GM12892 (cell line): Measurements from ENCODE around the gene PCSK1.
"Not testable (repeated sequence)": the region's sequence is repeated elsewhere in the genome, so short reads cannot be mapped to it uniquely, and the experiment has no call there.

Experiments
- DNase-seq: peaks from one replicate; pipeline ENCODE4 v3.0.0; 2011; ENCODE audit not compliant: insufficient read length
- FAIRE-seq: peaks from 2 replicates; lab custom pipeline; 2011; peaks lifted over from hg19 to GRCh38; lab: Jason Lieb, UNC
- POLR2A ChIP-seq: IDR thresholded peaks from 2 replicates; pipeline ENCODE4 v1.6.1; 2011; ENCODE audit warnings: low read depth, low read length, control low read depth
- POLR2AphosphoS5 ChIP-seq: IDR thresholded peaks from 2 replicates; pipeline ENCODE4 v1.6.1; 2011; ENCODE audit warnings: low read depth, low read length, control low read depth
- TAF1 ChIP-seq: IDR thresholded peaks from 2 replicates; pipeline ENCODE4 v1.6.1; 2011; ENCODE audit warnings: low read depth, mild to moderate bottlenecking, control low read depth, low read length, borderline replicate concordance

PCSK1 gene

DNA sequence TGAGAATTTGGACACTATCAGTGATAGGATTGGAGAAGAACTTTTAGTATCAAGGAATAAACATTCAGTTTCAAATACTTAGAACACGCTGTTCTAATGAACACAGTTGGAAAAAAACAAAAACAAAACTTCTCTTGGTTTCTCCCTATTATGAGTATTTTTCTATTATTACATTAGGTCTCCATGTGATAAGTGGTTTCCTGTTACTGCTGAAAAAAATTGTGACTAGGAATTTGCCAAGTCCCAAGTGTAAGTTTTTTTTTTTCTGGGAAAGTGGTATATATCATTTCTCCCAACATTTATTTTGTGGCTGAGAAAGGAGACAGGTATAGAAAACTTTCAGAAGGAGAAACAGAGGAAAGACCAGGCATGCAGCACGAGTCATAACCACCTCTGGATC is 41.1 kb downstream of the PCSK1 start:
- no peak for TF ChIP-seq POLR2AphosphoS5
- TF ChIP-seq TAF1: no peak
- TF ChIP-seq POLR2A: no peak
- FAIRE-seq (no peak), DNase-seq (no peak)

DNA sequence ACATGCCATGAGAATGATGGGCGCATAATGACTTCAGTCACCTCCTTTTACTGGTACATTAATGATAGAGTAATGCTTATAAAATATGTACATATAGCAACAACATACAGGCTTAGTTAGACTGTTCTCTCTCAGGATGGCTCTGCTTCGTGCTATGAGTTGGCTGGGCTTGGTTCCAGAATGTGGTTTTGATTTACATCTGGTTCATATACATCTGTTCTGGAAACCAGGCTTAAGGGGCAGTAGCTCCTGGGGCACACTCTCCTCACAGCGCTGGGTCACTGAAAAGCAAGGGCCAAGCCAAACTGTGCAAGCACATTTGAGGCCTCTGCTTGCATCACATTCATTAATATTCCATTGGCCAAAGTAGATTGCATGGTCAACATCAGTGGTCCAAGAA is 44.9 kb downstream of the PCSK1 start:
- FAIRE-seq (no peak), DNase-seq (no peak)
- TF ChIP-seq POLR2A (no peak), POLR2AphosphoS5 (no peak), TAF1 (no peak)

DNA sequence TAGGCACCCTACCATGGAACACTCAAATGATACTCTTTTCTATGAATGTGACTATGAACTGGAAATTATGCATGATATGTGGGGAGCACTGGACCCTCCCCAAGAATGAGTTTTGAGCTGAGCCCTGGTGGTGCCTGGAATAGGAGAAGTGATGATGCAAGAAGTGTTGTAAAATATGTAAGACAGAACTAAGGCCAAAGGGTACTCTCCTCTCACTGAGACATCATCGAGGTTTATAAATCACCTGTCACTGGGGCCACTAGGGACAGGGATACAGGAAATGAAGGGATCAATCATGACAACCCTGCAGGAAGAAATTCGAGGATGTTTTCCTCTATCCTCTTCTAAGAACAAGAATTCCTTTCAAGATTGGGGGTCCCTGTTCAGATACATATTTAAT is 45.4 kb downstream of the PCSK1 start:
- TF ChIP-seq TAF1 (no peak), POLR2AphosphoS5 (no peak), POLR2A (no peak)
- DNase-seq (no peak), FAIRE-seq (no peak)

DNA sequence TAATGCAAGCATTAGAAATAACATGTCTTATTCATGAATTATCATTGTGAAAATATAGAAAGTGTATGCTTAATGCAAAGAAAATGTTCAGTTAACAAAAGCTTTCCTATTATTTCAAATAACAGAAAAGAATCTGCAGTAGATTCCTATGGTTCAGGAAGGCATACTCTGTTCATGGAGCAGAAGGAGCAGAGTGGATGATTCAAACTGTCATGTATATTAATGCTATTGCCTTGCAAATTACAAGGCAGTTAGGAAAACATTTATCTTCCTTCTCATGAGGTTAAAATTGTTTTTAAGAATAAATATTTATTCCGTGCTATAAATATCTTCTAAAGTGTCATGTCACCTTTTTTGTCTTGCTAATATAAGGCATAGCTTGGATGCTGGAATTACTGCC is 47.5 kb downstream of the PCSK1 start:
- no peak for DNase-seq
- FAIRE-seq: no peak
- TF ChIP-seq TAF1 (no peak), POLR2A (no peak), POLR2AphosphoS5 (no peak)

DNA sequence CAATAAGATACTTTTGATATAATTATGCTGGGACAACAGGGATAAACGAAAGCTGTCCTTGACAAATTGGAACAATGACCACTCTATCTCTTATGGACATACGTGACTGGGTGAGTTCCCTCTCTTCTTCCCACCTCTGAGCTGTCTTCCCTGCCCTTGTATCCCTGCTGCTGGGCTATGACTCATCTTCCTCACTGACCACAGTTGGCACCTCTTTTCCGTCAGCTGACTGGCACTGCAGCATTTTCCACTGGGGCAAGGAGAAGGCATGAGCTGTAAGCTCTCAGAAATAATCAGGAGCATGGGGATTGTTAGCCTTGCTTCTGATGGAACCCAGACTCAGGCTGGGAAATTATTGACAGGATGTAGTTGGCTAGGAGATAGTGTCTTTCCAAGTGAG is 48.7 kb downstream of the PCSK1 start:
- DNase-seq: no peak
- no peak for TF ChIP-seq TAF1
- TF ChIP-seq POLR2A: no peak
- no peak for TF ChIP-seq POLR2AphosphoS5
- no peak for FAIRE-seq

DNA sequence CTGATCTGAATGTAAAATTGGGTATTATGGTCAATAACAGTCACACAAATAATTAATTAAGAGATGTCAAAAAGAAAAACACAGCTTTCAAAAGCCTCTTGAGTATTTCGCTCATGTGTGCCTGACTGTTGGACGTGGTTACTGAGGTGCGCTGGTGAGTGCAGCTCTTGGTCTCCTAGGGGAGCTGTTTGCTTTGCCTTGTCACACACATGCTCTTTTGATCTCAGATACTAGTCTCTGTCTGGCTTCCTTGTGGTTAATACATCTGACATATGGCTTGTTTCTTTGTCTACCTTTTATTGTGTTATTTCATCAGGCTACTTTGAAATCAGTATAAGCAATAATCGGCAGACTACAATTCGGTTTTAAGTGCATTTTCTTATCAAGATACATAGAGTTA is 51.5 kb downstream of the PCSK1 start:
- FAIRE-seq (peak; percentile 53), DNase-seq (no peak)
- no peak for TF ChIP-seq TAF1
- TF ChIP-seq POLR2AphosphoS5: no peak
- no peak for TF ChIP-seq POLR2A

DNA sequence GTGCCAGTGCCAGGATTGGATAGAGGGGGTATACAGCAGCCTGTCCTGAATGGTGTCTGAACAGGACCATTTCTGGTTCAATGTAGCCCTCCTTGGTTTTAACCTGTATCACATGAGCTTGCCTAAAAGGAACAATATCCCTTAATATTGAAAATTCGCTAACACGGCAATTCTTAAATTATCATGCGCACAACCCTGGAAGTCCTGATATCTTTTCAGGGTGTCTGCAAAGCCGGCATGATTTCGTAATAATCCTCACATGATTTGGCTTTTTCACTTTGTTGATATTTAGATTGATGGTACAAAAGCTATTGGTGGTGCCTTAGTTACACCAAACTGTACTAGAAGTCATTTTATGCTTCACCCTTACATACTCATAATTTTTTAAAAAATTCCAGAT is 53.2 kb downstream of the PCSK1 start:
- FAIRE-seq (no peak), DNase-seq (no peak)
- no peak for TF ChIP-seq POLR2A
- no peak for TF ChIP-seq TAF1
- no peak for TF ChIP-seq POLR2AphosphoS5

DNA sequence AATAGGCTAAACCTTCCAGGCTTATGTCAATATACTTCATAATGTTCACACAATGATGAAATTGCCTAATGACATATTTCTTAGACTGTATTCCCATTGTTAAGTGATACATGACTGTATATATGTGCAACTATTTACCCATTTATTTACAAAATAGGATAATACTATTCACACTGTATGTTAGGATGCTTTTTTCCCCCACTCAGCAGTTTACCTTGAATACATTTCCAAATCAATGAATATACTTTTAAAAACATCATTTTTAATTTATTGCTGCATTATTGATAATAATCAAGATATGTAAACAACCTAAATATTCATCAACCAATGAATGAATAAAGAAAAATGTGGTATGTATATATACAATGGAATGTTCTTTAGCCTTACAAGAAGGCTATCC is 55.5 kb downstream of the PCSK1 start:
- FAIRE-seq (no peak), DNase-seq (no peak)
- TF ChIP-seq POLR2AphosphoS5 (no peak), TAF1 (no peak), POLR2A (no peak)

DNA sequence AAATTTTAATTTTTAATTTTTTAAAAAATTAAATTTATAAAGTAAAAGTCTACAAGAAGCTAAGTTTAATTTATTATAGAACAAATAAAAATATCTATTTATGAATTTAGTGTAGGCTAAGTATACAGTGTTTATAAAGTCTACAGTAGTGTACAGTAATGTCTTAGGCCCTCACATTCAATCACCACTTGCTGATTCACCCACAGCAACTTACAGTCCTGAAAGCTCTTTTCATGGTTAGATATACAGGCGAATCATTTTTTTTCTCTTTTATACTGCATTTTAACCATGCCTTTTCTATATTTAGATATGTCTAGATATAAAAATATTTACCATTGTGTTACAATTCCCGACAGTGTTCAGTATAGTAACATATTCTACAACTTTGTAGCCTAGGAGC is 55.9 kb downstream of the PCSK1 start:
- DNase-seq (no peak), FAIRE-seq (no peak)
- TF ChIP-seq TAF1 (no peak), POLR2A (no peak), POLR2AphosphoS5 (no peak)

DNA sequence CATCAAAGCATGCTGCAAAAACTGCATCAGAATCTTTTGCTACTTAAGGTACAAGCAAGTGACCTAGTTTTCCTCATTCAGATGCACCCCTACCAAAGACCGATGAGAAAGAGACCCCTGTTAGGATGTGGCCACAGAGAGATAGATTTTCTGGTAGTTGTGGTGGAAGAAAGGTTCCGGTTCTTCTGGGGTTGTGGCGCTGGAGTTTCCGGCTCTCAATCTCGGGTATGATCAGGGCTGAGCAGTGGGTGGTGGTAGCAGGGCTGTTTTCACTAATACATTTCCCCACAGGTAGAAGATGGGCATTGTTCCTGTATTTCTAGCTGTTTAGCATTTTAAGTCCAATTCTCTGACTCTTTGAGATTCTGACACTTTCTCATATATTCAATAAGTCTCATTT is 58.4 kb downstream of the PCSK1 start:
- FAIRE-seq (no peak), DNase-seq (no peak)
- TF ChIP-seq POLR2AphosphoS5 (no peak), POLR2A (no peak), TAF1 (no peak)

DNA sequence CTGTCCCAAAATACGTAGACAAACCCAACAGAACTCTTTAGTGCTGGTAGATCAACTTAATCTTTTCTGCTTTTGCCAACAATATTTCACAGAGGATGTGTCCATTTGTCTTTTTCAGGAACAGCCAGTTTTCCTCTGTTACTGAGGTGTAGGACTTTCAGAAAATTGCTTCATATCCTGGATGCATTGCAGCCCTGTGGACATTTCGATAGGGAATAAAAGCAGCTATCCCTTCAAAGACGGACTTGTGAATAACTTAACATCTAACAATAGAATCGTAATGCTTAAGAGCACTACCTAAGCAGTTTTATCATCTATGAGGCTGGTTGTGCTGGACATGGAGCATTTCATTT is 59.7 kb downstream of the PCSK1 start:
- DNase-seq: no peak
- TF ChIP-seq POLR2AphosphoS5: no peak
- no peak for TF ChIP-seq POLR2A
- FAIRE-seq: no peak

DNA sequence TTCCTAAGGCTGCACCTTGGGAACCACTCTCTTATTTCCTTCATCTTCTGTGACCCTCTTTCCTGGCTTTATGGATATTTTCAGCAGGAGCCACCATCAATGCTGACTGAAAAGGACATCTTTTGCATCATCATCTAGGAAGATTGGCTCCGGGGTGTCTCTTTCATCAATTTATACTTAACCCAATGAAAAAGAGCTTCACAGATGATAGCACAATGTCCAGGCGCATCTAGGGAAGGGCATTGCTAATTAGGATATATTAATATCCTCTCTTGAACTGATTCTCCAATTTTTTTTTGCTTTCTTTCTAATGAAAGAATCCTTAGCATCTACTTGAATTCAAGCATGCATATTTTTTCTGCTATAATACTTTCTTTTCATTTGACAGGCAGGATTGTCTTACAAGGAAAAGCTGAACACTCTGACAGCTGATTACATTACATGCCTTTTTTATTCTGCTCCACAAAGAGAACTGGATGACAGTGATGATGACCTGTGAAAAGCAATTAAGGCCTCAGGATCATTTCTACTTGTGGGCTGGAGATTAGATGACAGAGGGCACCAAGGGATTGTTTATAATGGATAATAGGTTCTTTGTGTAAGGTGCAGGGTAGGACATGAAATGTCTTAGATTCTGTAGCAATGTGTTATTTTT is 60.2 kb downstream of the PCSK1 start:
- DNase-seq (no peak), FAIRE-seq (no peak)
- TF ChIP-seq POLR2AphosphoS5 (no peak), POLR2A (no peak), TAF1 (no peak)

DNA sequence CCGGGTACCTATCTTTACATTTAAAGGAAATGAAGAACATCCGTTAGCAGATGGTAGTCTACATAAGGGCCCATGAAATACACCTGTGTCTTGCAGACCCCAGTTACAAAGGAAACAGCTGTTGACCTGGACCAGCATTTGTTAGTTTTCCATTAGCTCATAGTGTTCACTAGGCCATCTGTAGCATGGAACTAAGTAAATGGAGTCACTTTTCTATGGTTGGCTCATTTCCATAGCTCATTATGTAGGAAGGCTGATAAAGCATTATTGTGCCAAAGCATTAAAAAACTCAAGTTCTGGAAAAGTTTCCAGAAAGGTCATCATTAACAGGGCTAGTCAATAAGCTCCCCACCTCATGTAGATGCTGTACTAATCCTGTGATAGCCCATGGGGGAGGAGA is 62.1 kb downstream of the PCSK1 start:
- DNase-seq (no peak), FAIRE-seq (no peak)
- TF ChIP-seq POLR2AphosphoS5 (no peak), POLR2A (no peak), TAF1 (no peak)

DNA sequence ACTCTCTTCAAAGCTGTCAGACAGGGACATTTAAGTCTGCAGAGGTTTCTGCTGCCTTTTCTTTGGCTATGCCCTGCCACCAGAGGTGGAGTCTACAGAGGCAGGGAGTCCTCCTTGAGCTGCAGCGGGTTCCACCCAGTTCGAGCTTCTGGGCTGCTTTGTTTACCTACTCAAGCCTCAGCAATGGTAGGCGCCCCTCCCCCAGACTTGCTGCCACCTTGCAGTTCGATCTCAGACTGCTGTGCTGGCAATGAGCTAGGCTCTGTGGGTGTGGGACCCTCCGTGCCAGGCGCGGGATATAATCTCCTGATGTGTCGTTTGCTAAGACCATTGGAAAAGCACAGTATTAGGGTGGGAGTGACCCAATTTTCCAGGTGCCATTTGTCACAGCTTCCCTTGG is 65.7 kb downstream of the PCSK1 start:
- DNase-seq, FAIRE-seq: not testable (repeated sequence)
